Measurements from ENCODE around the gene PRMT6. TPM values are rescaled to one million over a fixed set of nuclear protein-coding genes. Genes with fewer than 3 reads are reported as not detected.

PRMT6 gene
- total and polyA plus RNA-seq, 2 donors (not counting 3 experiments of a cell fraction or from before 2014, with no cell fraction given): 8.4 to 12.5 TPM

DNA sequence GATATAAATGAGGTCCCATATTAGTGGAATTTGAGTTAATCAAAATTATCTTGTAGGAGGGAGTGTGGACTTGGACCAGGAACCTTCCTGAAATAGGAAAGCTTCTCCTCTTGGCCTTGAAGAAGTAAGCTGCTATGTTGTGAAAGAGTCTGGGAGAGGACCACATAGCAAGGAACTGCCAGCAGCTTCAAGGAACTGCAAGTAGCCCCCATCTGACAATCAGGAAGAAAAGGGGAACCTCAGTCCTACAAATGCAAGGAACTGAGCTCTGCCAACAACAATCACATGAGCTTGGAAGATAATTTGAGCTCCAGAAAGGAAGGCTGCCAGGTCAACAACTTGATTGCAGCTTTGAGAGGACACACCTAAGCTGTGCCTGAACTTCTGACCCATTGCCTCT lies 8.2 kb upstream of the PRMT6 start:
- H3K36me3 ChIP-seq (ENCODE audit: control insufficient read depth in 2 of 2, extremely low read depth in 1 of 2, insufficient read depth in 2 of 2, low read length in 2 of 2): no peaks in the 10 kb centered on the region
- H3K4me1 ChIP-seq (ENCODE audit: control insufficient read depth, extremely low read depth, insufficient read depth, low read length): no peaks in the 10 kb centered on the region
- no peaks in the 10 kb centered on the region for H3K9me1 ChIP-seq (replicated peaks; ENCODE audit: control insufficient read depth, extremely low read depth, insufficient read depth, low read length)
- intact Hi-C loops (cut with micrococcal nuclease) (no loop called here), dilution Hi-C loops (cut with MboI; ENCODE audit: extremely low pct_ligation_motif_present, low sequenced_read_pairs) (no loop called here)
- no peak overlapping the region for H2AFZ ChIP-seq (ENCODE audit: low read depth, low read length)
- DNase-seq (ENCODE audit: low read depth, low spot score) (no peak), FAIRE-seq (no peak)
- no peak overlapping the region for H3K27ac ChIP-seq (ENCODE audit: insufficient read depth, low read depth, low read length)
- no peak overlapping the region for H3K9ac ChIP-seq (replicated peaks; ENCODE audit: extremely low read depth, insufficient read depth, low read length)
- H3K27me3 ChIP-seq (ENCODE audit: control insufficient read depth in 2 of 2, insufficient read depth in 2 of 2, low read length in 2 of 2): no peaks in the 10 kb centered on the region
- CTCF ChIA-PET: interaction anchor here (1.0 kb wide), 1 partner anchor 8 kb away, joined by 3 read pairs; the partner anchor contains the start of gene PRMT6
- no peak for TF ChIP-seq GATA2 (IDR thresholded peaks at IDR 0.05; ENCODE audit: insufficient read depth, insufficient read length, low read depth, low read length)
- no peak for TF ChIP-seq JUN (IDR thresholded peaks at IDR 0.05; ENCODE audit: borderline replicate concordance, insufficient read depth, insufficient read length, low read depth)
- no peak for TF ChIP-seq POLR2A (IDR thresholded peaks at IDR 0.05; ENCODE audit: low read depth, low read length)
- POLR2A ChIA-PET: no interaction called here
- no peak overlapping the region for H3K4me2 ChIP-seq (ENCODE audit: insufficient read depth, low read length)
- H3K4me3 ChIP-seq (replicated peaks in 1 of 3; ENCODE audit: insufficient read depth in 1 of 3, low read depth in 1 of 3, low read length in 3 of 3): no peak overlapping the region
- no TSS peak for BruUV-seq (replicated peaks)
- H4K20me1 ChIP-seq (replicated peaks; ENCODE audit: control insufficient read depth, extremely low read depth, insufficient read depth, low read length): no peaks in the 10 kb centered on the region
- H3K9me3 ChIP-seq (replicated peaks; ENCODE audit: control insufficient read depth, insufficient read depth, low read length): no peaks in the 10 kb centered on the region
- H3K79me2 ChIP-seq (ENCODE audit: control insufficient read depth, insufficient read depth, low read length): no peaks in the 10 kb centered on the region

DNA sequence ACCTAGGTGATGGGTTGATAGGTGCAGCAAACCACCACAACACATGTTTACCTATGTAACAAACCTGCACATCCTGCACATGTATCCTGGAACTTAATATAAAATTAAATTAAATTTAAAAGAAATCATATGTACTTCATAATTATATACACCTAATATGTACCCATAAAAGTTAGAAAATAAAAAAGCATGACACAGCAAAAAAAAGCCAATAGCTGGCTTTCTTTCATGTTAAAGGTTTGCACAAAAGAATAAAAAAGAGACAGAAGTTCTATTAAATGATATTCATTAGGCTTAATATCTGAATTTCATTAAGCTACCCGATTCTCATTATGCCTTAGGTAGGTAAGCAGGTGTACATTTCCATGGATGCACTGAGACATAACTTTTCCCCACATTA lies 5.2 kb upstream of the PRMT6 start:
- H3K79me2 ChIP-seq (ENCODE audit: control insufficient read depth, insufficient read depth, low read length): no peaks in the 10 kb centered on the region
- H4K20me1 ChIP-seq (replicated peaks; ENCODE audit: control insufficient read depth, extremely low read depth, insufficient read depth, low read length): no peaks in the 10 kb centered on the region
- H3K9ac ChIP-seq (replicated peaks; ENCODE audit: extremely low read depth, insufficient read depth, low read length): no peak overlapping the region
- POLR2A ChIA-PET: no interaction called here
- intact Hi-C loops (cut with micrococcal nuclease): no loop called here
- H3K36me3 ChIP-seq (ENCODE audit: control insufficient read depth in 2 of 2, extremely low read depth in 1 of 2, insufficient read depth in 2 of 2, low read length in 2 of 2): no peaks in the 10 kb centered on the region
- H3K27ac ChIP-seq (ENCODE audit: insufficient read depth, low read depth, low read length): no peak overlapping the region
- H2AFZ ChIP-seq (ENCODE audit: low read depth, low read length): no peak overlapping the region
- CTCF ChIA-PET: no interaction called here
- H3K9me3 ChIP-seq (replicated peaks; ENCODE audit: control insufficient read depth, insufficient read depth, low read length): no peaks in the 10 kb centered on the region
- no peaks in the 10 kb centered on the region for H3K9me1 ChIP-seq (replicated peaks; ENCODE audit: control insufficient read depth, extremely low read depth, insufficient read depth, low read length)
- H3K27me3 ChIP-seq (ENCODE audit: control insufficient read depth in 2 of 2, insufficient read depth in 2 of 2, low read length in 2 of 2): no peaks in the 10 kb centered on the region
- dilution Hi-C loops (cut with MboI; ENCODE audit: extremely low pct_ligation_motif_present, low sequenced_read_pairs): no loop called here
- BruUV-seq (replicated peaks): no TSS peak
- no peak overlapping the region for H3K4me3 ChIP-seq (replicated peaks in 1 of 3; ENCODE audit: insufficient read depth in 1 of 3, low read depth in 1 of 3, low read length in 3 of 3)
- H3K4me1 ChIP-seq (ENCODE audit: control insufficient read depth, extremely low read depth, insufficient read depth, low read length): no peaks in the 10 kb centered on the region
- FAIRE-seq (no peak), DNase-seq (ENCODE audit: low read depth, low spot score) (no peak)
- no peak for TF ChIP-seq POLR2A (IDR thresholded peaks at IDR 0.05; ENCODE audit: low read depth, low read length)
- no peak for TF ChIP-seq JUN (IDR thresholded peaks at IDR 0.05; ENCODE audit: borderline replicate concordance, insufficient read depth, insufficient read length, low read depth)
- TF ChIP-seq POLR2AphosphoS5 (IDR thresholded peaks at IDR 0.05; ENCODE audit: insufficient read depth, low read depth, low read length): no peak
- no peak for TF ChIP-seq EZH2 (IDR thresholded peaks at IDR 0.05; ENCODE audit: borderline replicate concordance, low read depth, low read length, severe bottlenecking)
- TF ChIP-seq, protein P1, sequence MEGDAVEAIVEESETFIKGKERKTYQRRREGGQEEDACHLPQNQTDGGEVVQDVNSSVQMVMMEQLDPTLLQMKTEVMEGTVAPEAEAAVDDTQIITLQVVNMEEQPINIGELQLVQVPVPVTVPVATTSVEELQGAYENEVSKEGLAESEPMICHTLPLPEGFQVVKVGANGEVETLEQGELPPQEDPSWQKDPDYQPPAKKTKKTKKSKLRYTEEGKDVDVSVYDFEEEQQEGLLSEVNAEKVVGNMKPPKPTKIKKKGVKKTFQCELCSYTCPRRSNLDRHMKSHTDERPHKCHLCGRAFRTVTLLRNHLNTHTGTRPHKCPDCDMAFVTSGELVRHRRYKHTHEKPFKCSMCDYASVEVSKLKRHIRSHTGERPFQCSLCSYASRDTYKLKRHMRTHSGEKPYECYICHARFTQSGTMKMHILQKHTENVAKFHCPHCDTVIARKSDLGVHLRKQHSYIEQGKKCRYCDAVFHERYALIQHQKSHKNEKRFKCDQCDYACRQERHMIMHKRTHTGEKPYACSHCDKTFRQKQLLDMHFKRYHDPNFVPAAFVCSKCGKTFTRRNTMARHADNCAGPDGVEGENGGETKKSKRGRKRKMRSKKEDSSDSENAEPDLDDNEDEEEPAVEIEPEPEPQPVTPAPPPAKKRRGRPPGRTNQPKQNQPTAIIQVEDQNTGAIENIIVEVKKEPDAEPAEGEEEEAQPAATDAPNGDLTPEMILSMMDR (IDR thresholded peaks at IDR 0.05; ENCODE audit: extremely low read depth in 1 of 2, insufficient read depth in 1 of 2, low read depth in 1 of 2, low read length in 2 of 2): no peak
- TF ChIP-seq, protein P2, sequence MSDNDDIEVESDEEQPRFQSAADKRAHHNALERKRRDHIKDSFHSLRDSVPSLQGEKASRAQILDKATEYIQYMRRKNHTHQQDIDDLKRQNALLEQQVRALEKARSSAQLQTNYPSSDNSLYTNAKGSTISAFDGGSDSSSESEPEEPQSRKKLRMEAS (IDR thresholded peaks at IDR 0.05; ENCODE audit: insufficient read depth, insufficient read length): no peak
- no peak for TF ChIP-seq GATA2 (IDR thresholded peaks at IDR 0.05; ENCODE audit: insufficient read depth, insufficient read length, low read depth, low read length)
- TF ChIP-seq FOS (IDR thresholded peaks at IDR 0.05; ENCODE audit: borderline replicate concordance, insufficient read depth, low read length): no peak
- no peak for TF ChIP-seq MYC (IDR thresholded peaks at IDR 0.05; ENCODE audit: low read depth, low read length)
- no peak overlapping the region for H3K4me2 ChIP-seq (ENCODE audit: insufficient read depth, low read length)

All from endothelial cell of umbilical vein (primary cell).